Upper lobe of right lung (tissue), 1 donor: ENCODE results near the gene AADACL2. TPM values are rescaled to one million over a fixed set of nuclear protein-coding genes. Genes with fewer than 3 reads are reported as not detected.

Source experiments
- ATAC-seq: fragments of 200-7000 bp; cut with Tn5 transposase; one replicate; pipeline ENCODE4 v1.9.1; 2020; ENCODE audit warnings: mild to moderate bottlenecking, moderate library complexity
- DNase-seq: peaks from one replicate; pipeline ENCODE4 v3.0.0-alpha.2; 2020
- H3K27ac ChIP-seq: fragments of 200-600 bp; one replicate; pipeline ENCODE4 v1.8.0; 2022
- H3K27me3 ChIP-seq: fragments of 200-600 bp; one replicate; pipeline ENCODE4 v1.8.0; 2022; ENCODE audit warnings: mild to moderate bottlenecking
- H3K36me3 ChIP-seq: fragments of 200-600 bp; one replicate; pipeline ENCODE4 v1.8.0; 2022
- H3K4me1 ChIP-seq: fragments of 200-600 bp; one replicate; pipeline ENCODE4 v1.8.0; 2022
- H3K4me3 ChIP-seq: fragments of 200-600 bp; one replicate; pipeline ENCODE4 v1.8.0; 2022; ENCODE audit warnings: mild to moderate bottlenecking
- H3K9me3 ChIP-seq: fragments of 200-600 bp; one replicate; pipeline ENCODE4 v1.8.0; 2022
- CTCF ChIP-seq: fragments of 200-600 bp; IDR thresholded peaks from one replicate; pipeline ENCODE4 v1.8.0; 2022; ENCODE audit warnings: antibody characterized with exemption
- intact Hi-C: fragments of 100-400 bp; cut with DNase I; formaldehyde crosslinking; loops from one replicate; pipeline ENCODE4 v1.11.0; 2022
- total RNA-seq: library from RNA; stranded (reverse); fragmentation: NEBNext Ultra II Directional; extraction: Animal tissue kit (Norgen Biotek cat#: 25700); gene quantifications from one replicate; pipeline ENCODE4 v1.2.1, GENCODE V29; 2021
- donor health status: DM: no; HTN: yes; CAD: no; lungs with severe emphysema.

Gene AADACL2
- total RNA-seq, 1 donor from 2014 or later, result not detected

GRCh38 chr3:151690645-151691044, 43.1 kb upstream of the AADACL2 start:
- Histone ChIP-seq H3K27me3 (no peaks in the 10 kb centered on the region), H3K4me3 (no peak overlapping the region), H3K4me1 (no peaks in the 10 kb centered on the region), H3K36me3 (no peaks in the 10 kb centered on the region), H3K9me3 (no peaks in the 10 kb centered on the region), H3K27ac (no peak overlapping the region)
- ATAC-seq (no peak), DNase-seq (no peak)
- intact Hi-C loops, result no loop called here
- no peak for TF ChIP-seq CTCF

- TF ChIP-seq CTCF, result peak; percentile 9
- no peak overlapping the region for H3K4me3 ChIP-seq
- H3K27ac ChIP-seq, result no peak overlapping the region
- no peaks in the 10 kb centered on the region for H3K4me1 ChIP-seq
- H3K36me3 ChIP-seq, result no peaks in the 10 kb centered on the region
- intact Hi-C loops, result no loop called here
- DNase-seq (no peak), ATAC-seq (no peak)
- H3K9me3 ChIP-seq, result no peaks in the 10 kb centered on the region
- no peaks in the 10 kb centered on the region for H3K27me3 ChIP-seq
Measured at GRCh38 chr3:151697496-151697895, 36.2 kb upstream of the AADACL2 start.

- Histone ChIP-seq H3K27ac (no peak overlapping the region), H3K4me3 (no peak overlapping the region), H3K4me1 (no peaks in the 10 kb centered on the region), H3K27me3 (no peaks in the 10 kb centered on the region), H3K9me3 (no peaks in the 10 kb centered on the region), H3K36me3 (no peaks in the 10 kb centered on the region)
- no peak for DNase-seq
- intact Hi-C loops, result no loop called here
- ATAC-seq, result no peak
- no peak for TF ChIP-seq CTCF
Measured at GRCh38 chr3:151707216-151707615, 26.5 kb upstream of the AADACL2 start.

- Histone ChIP-seq H3K27ac (no peak overlapping the region), H3K4me3 (no peak overlapping the region), H3K4me1 (no peaks in the 10 kb centered on the region), H3K27me3 (no peaks in the 10 kb centered on the region), H3K9me3 (no peaks in the 10 kb centered on the region), H3K36me3 (no peaks in the 10 kb centered on the region)
- no peak for TF ChIP-seq CTCF
- no peak for ATAC-seq
- no peak for DNase-seq
- intact Hi-C loops, result no loop called here
Measured at GRCh38 chr3:151708868-151709267, 24.9 kb upstream of the AADACL2 start.

GRCh38 chr3:151709847-151710246, 23.9 kb upstream of the AADACL2 start:
- no peak for ATAC-seq
- no peak for TF ChIP-seq CTCF
- no peak for DNase-seq
- no peaks in the 10 kb centered on the region for H3K36me3 ChIP-seq
- no peak overlapping the region for H3K4me3 ChIP-seq
- no peak overlapping the region for H3K27ac ChIP-seq
- H3K9me3 ChIP-seq, result no peaks in the 10 kb centered on the region
- intact Hi-C loops, result no loop called here
- H3K4me1 ChIP-seq, result no peaks in the 10 kb centered on the region
- H3K27me3 ChIP-seq, result no peaks in the 10 kb centered on the region

- ATAC-seq, result no peak
- intact Hi-C loops, result no loop called here
- TF ChIP-seq CTCF, result no peak
- H3K9me3 ChIP-seq, result no peaks in the 10 kb centered on the region
- H3K27me3 ChIP-seq, result no peaks in the 10 kb centered on the region
- no peaks in the 10 kb centered on the region for H3K4me1 ChIP-seq
- no peak for DNase-seq
- no peak overlapping the region for H3K27ac ChIP-seq
- no peaks in the 10 kb centered on the region for H3K36me3 ChIP-seq
- H3K4me3 ChIP-seq, result no peak overlapping the region
Measured at GRCh38 chr3:151721294-151721693, 12.4 kb upstream of the AADACL2 start.
